ENCODE data around the gene CKAP4. TPM values are rescaled to one million over a fixed set of nuclear protein-coding genes. Genes with fewer than 3 reads are reported as not detected.

Gene CKAP4
- total RNA-seq, 4 donors from 2014 or later = 30.6 to 41.4 (median 36.2) TPM

- no peaks in the 10 kb centered on the region for H3K9me3 ChIP-seq
- DNase-seq = no peak
- peaks cover 4 to 30% (median 13%) of the 10 kb centered on the region in 4 donors for H3K4me1 ChIP-seq
- peak overlapping the region in 2 of 4 donors; percentile 77 to 81 for H3K27ac ChIP-seq
- TF ChIP-seq CTCF (IDR thresholded peaks at IDR 0.05) = no peak
- TF ChIP-seq POLR2A (IDR thresholded peaks at IDR 0.05) = no peak
- TF ChIP-seq POLR2AphosphoS5 (IDR thresholded peaks at IDR 0.05) = no peak
- TF ChIP-seq EP300 (IDR thresholded peaks at IDR 0.05; ENCODE audit: low read depth) = no peak
- H3K4me3 ChIP-seq = no peak overlapping the region
- WGBS, 2 donors (ENCODE audit: low coverage in 1 of 2) = 79 to 89% methylated on average over 3 to 4 of the region's 4 CpGs
- H3K27me3 ChIP-seq = no peaks in the 10 kb centered on the region
- no peaks in the 10 kb centered on the region for H3K36me3 ChIP-seq
- intact Hi-C loops (cut with DNase I; ENCODE audit: low total_unique reads) (no loop called here), in situ Hi-C loops (cut with MboI; ENCODE audit: low pct_ligation_motif_present in 1 of 4, low pct_unique_long_range_greater_than_20kb in 1 of 4, low sequenced_read_pairs in 3 of 4) (no loop called here)
Measured at GRCh38 chr12:106276032-106276740, 28.4 kb upstream of the CKAP4 start.

GRCh38 chr12:106275458-106275857, 27.6 kb upstream of the CKAP4 start:
- H3K4me3 ChIP-seq = no peak overlapping the region
- peaks cover 4 to 30% (median 13%) of the 10 kb centered on the region in 4 donors for H3K4me1 ChIP-seq
- peak overlapping the region; percentile 77 to 87 (median 79) for H3K27ac ChIP-seq
- WGBS, 2 donors (ENCODE audit: low coverage in 1 of 2) = 55 to 64% methylated on average over 7 to 9 of the region's 9 CpGs
- DNase-seq = peak; percentile 26
- intact Hi-C loops (cut with DNase I; ENCODE audit: low total_unique reads) (no loop called here), in situ Hi-C loops (cut with MboI; ENCODE audit: low pct_ligation_motif_present in 1 of 4, low pct_unique_long_range_greater_than_20kb in 1 of 4, low sequenced_read_pairs in 3 of 4) (no loop called here)
- H3K27me3 ChIP-seq = no peaks in the 10 kb centered on the region
- H3K36me3 ChIP-seq = no peaks in the 10 kb centered on the region
- H3K9me3 ChIP-seq = no peaks in the 10 kb centered on the region
- TF ChIP-seq EP300 (IDR thresholded peaks at IDR 0.05; ENCODE audit: low read depth) (no peak), CTCF (IDR thresholded peaks at IDR 0.05) (no peak), POLR2AphosphoS5 (IDR thresholded peaks at IDR 0.05) (no peak), POLR2A (IDR thresholded peaks at IDR 0.05) (no peak)

GRCh38 chr12:106274575-106275121, 26.8 kb upstream of the CKAP4 start:
- Histone ChIP-seq H3K36me3 (no peaks in the 10 kb centered on the region), H3K4me3 (no peak overlapping the region), H3K27me3 (no peaks in the 10 kb centered on the region), H3K9me3 (no peaks in the 10 kb centered on the region), H3K27ac (peak overlapping the region; percentile 77 to 87 (median 79)), H3K4me1 (peaks cover 4 to 30% (median 13%) of the 10 kb centered on the region in 4 donors)
- in situ Hi-C loops (cut with MboI; ENCODE audit: low pct_ligation_motif_present in 1 of 4, low pct_unique_long_range_greater_than_20kb in 1 of 4, low sequenced_read_pairs in 3 of 4) = no loop called here
- TF ChIP-seq EP300 (IDR thresholded peaks at IDR 0.05; ENCODE audit: low read depth) (no peak), POLR2AphosphoS5 (IDR thresholded peaks at IDR 0.05) (no peak), POLR2A (IDR thresholded peaks at IDR 0.05) (no peak), CTCF (IDR thresholded peaks at IDR 0.05) (peak in 1 of 5 experiments; percentile 7)
- no peak for DNase-seq
- WGBS, 2 donors (ENCODE audit: low coverage in 1 of 2) = 61 to 76% methylated on average over 2 to 7 of the region's 7 CpGs
- intact Hi-C loops (cut with DNase I; ENCODE audit: low total_unique reads) = no loop called here

- no peaks in the 10 kb centered on the region for H3K27me3 ChIP-seq
- H3K36me3 ChIP-seq = no peaks in the 10 kb centered on the region
- H3K9me3 ChIP-seq = no peaks in the 10 kb centered on the region
- H3K4me1 ChIP-seq = peaks cover 4 to 30% (median 13%) of the 10 kb centered on the region in 4 donors
- peak overlapping the region; percentile 77 to 87 (median 79) for H3K27ac ChIP-seq
- in situ Hi-C loops (cut with MboI; ENCODE audit: low pct_ligation_motif_present in 1 of 4, low pct_unique_long_range_greater_than_20kb in 1 of 4, low sequenced_read_pairs in 3 of 4) = no loop called here
- WGBS, 2 donors (ENCODE audit: low coverage in 1 of 2) = 64 to 87% methylated on average over 3 to 6 of the region's 6 CpGs
- intact Hi-C loops (cut with DNase I; ENCODE audit: low total_unique reads) = no loop called here
- TF ChIP-seq POLR2A (IDR thresholded peaks at IDR 0.05) = no peak
- TF ChIP-seq EP300 (IDR thresholded peaks at IDR 0.05; ENCODE audit: low read depth) = no peak
- TF ChIP-seq POLR2AphosphoS5 (IDR thresholded peaks at IDR 0.05) = no peak
- TF ChIP-seq CTCF (IDR thresholded peaks at IDR 0.05) = no peak
- H3K4me3 ChIP-seq = no peak overlapping the region
- DNase-seq = no peak
Measured at GRCh38 chr12:106274012-106274411, 26.2 kb upstream of the CKAP4 start.

All from transverse colon (tissue), 4 donors.